Mesothelial cell of epicardium (in vitro differentiated cells): ENCODE results near the gene SPEF1. TPM values are rescaled to one million over a fixed set of nuclear protein-coding genes. Genes with fewer than 3 reads are reported as not detected.
"Not testable (repeated sequence)": the region's sequence is repeated elsewhere in the genome, so short reads cannot be mapped to it uniquely, and the experiment has no call there.

ENCODE experiments used
- DNase-seq, 2 experiments: peaks; one replicate each; pipeline ENCODE4 v3.0.0; 2021; ENCODE audit warnings: low spot score in 2 of 2; ENCODE audit not compliant: unreplicated experiment in 2 of 2
- H3K27ac Mint-ChIP-seq: 2 replicates; pipeline ENCODE4 v1.8.0; 2021; ENCODE audit warnings: mixed read lengths
- H3K27me3 Mint-ChIP-seq: 2 replicates; pipeline ENCODE4 v1.8.0; 2021; ENCODE audit warnings: low read depth, mixed read lengths
- H3K36me3 Mint-ChIP-seq: 2 replicates; pipeline ENCODE4 v1.8.0; 2021; ENCODE audit warnings: mixed read lengths
- H3K4me1 Mint-ChIP-seq: 2 replicates; pipeline ENCODE4 v1.8.0; 2021; ENCODE audit warnings: mixed read lengths
- H3K4me3 Mint-ChIP-seq: 2 replicates; pipeline ENCODE4 v1.8.0; 2021; ENCODE audit warnings: mild to moderate bottlenecking, moderate library complexity, mixed read lengths
- H3K9me3 Mint-ChIP-seq: 2 replicates; pipeline ENCODE4 v1.8.0; 2021; ENCODE audit warnings: mixed read lengths
- CTCF ChIP-seq: fragments of 200-600 bp; sonication (generic); IDR thresholded peaks from one replicate; pipeline ENCODE4 v1.5.0; 2021; ENCODE audit warnings: antibody characterized with exemption; ENCODE audit not compliant: unreplicated experiment
- total RNA-seq: library from RNA; stranded (reverse); gene quantifications from 3 replicates; pipeline ENCODE4 v1.2.1, GENCODE V29; 2021

The SPEF1 gene
- total RNA-seq, 1 donor from 2014 or later = 0.40 TPM

GRCh38 chr20:3797226-3797545, 15.9 kb upstream of the SPEF1 start:
- Mint-ChIP-seq H3K9me3 (no peaks in the 10 kb centered on the region), H3K4me1 (peaks cover 44% of the 10 kb centered on the region), H3K36me3 (peaks cover 6% of the 10 kb centered on the region), H3K4me3 (peak overlapping the region; percentile 69), H3K27me3 (no peaks in the 10 kb centered on the region), H3K27ac (peak overlapping the region; percentile 76)
- TF ChIP-seq CTCF = no peak
- DNase-seq = no peak

DNA sequence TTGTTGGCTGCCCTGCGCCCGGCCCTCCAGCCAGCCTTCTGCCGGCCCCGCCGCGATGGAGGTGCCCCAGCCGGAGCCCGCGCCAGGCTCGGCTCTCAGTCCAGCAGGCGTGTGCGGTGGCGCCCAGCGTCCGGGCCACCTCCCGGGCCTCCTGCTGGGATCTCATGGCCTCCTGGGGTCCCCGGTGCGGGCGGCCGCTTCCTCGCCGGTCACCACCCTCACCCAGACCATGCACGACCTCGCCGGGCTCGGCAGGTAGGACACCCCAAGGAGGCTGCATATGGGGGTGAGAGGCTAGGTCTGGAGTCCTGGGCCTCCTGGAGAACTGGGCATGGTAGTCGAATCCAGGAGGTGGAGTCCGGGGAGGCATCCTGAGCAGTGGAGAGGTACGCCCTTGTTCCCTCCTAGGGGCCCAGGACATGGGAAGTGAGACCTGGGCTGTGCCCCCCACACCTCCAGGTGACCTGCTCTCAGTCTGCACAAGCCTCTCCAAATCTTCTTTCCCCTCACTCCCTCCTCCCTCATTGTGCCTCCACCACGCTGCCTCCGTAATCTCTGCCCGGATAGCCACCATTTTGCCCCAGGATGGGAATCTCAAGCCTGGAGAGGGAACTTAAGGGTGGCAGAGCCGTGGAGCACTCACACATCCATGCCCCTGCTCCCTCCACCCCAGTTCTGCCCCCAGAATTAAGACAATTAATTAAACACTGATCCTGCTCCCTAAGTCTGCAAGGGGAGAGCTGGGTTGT, 15.4 kb upstream of the SPEF1 start:
- Mint-ChIP-seq H3K27ac (no peak overlapping the region), H3K4me1 (peaks cover 44% of the 10 kb centered on the region)

GRCh38 chr20:3795511-3796468, 14.5 kb upstream of the SPEF1 start, which contains the start of gene CDC25B:
CDC25B (plus strand) TSS chr20:3796310; CDS start chr20:3796532, 222 bp downstream.
- peaks cover 44% of the 10 kb centered on the region for H3K4me1 Mint-ChIP-seq
- peak; percentile 48 for TF ChIP-seq CTCF
- no peaks in the 10 kb centered on the region for H3K9me3 Mint-ChIP-seq

More for the DNA sequence above, 15.4 kb upstream of the SPEF1 start:
- DNase-seq = no peak
- peaks cover 6% of the 10 kb centered on the region for H3K36me3 Mint-ChIP-seq
- TF ChIP-seq CTCF = no peak
- H3K4me3 Mint-ChIP-seq = peak overlapping the region; percentile 69
- no peaks in the 10 kb centered on the region for H3K9me3 Mint-ChIP-seq
- H3K27me3 Mint-ChIP-seq = no peaks in the 10 kb centered on the region

DNA sequence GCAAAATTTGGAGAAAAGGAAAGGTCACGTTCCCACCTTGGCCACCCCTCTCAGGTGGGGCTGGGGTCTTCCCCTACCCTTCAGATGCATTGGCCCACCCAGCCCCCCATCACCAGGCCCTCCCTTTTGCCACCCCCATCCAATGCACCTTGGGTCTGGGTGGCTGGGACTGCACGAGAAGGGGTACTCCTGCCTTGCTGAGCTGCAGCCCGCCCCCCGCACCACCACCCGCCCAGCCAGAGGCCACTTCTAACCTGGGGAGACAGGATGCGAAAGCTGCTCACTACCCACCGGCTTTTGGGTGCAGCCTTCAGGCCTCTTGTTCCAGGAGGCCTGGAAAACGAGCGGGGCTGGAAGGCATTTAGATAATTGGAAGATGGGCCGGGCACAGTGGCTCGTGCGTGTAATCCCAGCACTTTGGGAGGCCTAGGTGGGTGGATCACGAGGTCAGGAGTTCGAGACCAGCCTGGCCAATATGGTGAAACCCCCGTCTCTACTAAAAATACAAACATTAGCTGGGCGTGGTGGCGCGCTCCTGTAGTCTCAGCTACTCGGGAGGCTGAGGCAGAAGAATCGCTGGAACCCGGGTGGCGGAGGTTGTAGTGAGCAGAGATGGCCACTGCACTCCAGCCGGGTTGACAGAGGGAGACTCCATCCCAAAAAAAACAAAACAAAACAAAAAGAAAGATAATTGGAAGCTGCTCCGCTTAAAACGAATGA, 13.6 kb upstream of the SPEF1 start:
- no peaks in the 10 kb centered on the region for H3K9me3 Mint-ChIP-seq
- TF ChIP-seq CTCF = no peak

More at GRCh38 chr20:3795511-3796468, 14.5 kb upstream of the SPEF1 start, which contains the start of gene CDC25B:
- Mint-ChIP-seq H3K36me3 (peaks cover 3% of the 10 kb centered on the region), H3K27ac (peak within 1 kb of the TSS; percentile 66), H3K4me3 (peak within 1 kb of the TSS; percentile 82), H3K27me3 (no peaks in the 10 kb centered on the region)
- DNase-seq = peak; percentile 74 to 86

GRCh38 chr20:3794168-3794567, 12.9 kb upstream of the SPEF1 start:
- peaks cover 29% of the 10 kb centered on the region for H3K4me1 Mint-ChIP-seq
- H3K9me3 Mint-ChIP-seq, H3K4me3 Mint-ChIP-seq, H3K27me3 Mint-ChIP-seq, H3K27ac Mint-ChIP-seq, DNase-seq, H3K36me3 Mint-ChIP-seq: not testable (repeated sequence)

More for the DNA sequence above, 13.6 kb upstream of the SPEF1 start:
- Mint-ChIP-seq H3K36me3 (no peaks in the 10 kb centered on the region), H3K27me3 (no peaks in the 10 kb centered on the region), H3K4me1 (peaks cover 36% of the 10 kb centered on the region), H3K4me3 (peak overlapping the region; percentile 82), H3K27ac (no peak overlapping the region)
- no peak for DNase-seq

DNA sequence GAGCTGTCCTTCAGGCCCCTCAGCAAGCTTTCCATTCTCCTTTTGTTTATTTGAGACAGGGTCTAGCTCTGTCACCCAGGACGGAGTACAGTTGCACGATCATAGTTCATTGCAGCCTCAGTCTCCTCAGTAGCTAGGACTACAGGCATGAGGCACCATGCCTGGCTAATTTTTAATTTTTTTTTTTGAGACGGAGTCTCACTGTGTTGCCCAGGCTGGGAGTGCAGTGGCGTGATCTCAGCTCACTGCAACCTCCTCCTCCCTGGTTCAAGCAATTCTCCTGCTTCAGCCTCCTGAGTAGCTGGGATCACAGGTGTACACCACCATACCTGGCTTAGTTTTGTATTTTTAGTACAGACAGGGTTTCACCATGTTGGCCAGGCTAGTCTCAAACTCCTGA, 8.0 kb upstream of the SPEF1 start:
- H3K36me3 Mint-ChIP-seq, H3K27me3 Mint-ChIP-seq, H3K9me3 Mint-ChIP-seq, H3K27ac Mint-ChIP-seq, H3K4me3 Mint-ChIP-seq, DNase-seq: not testable (repeated sequence)
- H3K4me1 Mint-ChIP-seq = peaks cover 12% of the 10 kb centered on the region
